IPS DF 6.9 (cell line): ENCODE measurements around the gene UQCC2.

ENCODE experiments used
- DNase-seq: peaks from one replicate; pipeline ENCODE4 v3.0.0-alpha.2; 2013; ENCODE audit warnings: low read depth, low spot score
- H3K27ac ChIP-seq: one replicate; pipeline ENCODE4 v1.5.1; 2013; ENCODE audit warnings: low read length, control low read depth
- H3K27me3 ChIP-seq: 2 replicates; pipeline ENCODE4 v1.6.1; 2013; ENCODE audit warnings: mild to moderate bottlenecking, low read length; ENCODE audit not compliant: control insufficient read depth, insufficient read depth
- H3K36me3 ChIP-seq: 2 replicates; pipeline ENCODE4 v1.6.1; 2013; ENCODE audit warnings: low read length; ENCODE audit not compliant: control insufficient read depth, insufficient read depth
- H3K4me1 ChIP-seq: 2 replicates; pipeline ENCODE4 v1.6.1; 2013; ENCODE audit warnings: low read length; ENCODE audit not compliant: control insufficient read depth, insufficient read depth
- H3K4me3 ChIP-seq: 2 replicates; pipeline ENCODE4 v1.5.1; 2013; ENCODE audit warnings: mild to moderate bottlenecking, low read length
- H3K9me3 ChIP-seq: 2 replicates; pipeline ENCODE4 v1.6.1; 2013; ENCODE audit warnings: low read length, inconsistent platforms; ENCODE audit not compliant: control insufficient read depth, insufficient read depth
- WGBS: extraction: QIAGEN DNeasy Blood & Tissue Kit; methylation state at CpG from one replicate; pipeline ENCODE4 v1.1.7; 2013; ENCODE audit warnings: mixed read lengths, missing lambda C conversion rate; ENCODE audit not compliant: insufficient read length, insufficient coverage; 5-methylcytosine and 5-hydroxymethylcytosine counted together

The UQCC2 gene

GRCh38 chr6:33697845-33698244 is 13.7 kb downstream of the UQCC2 start:
- Histone ChIP-seq H3K27ac (no peak overlapping the region), H3K4me3 (no peak overlapping the region), H3K27me3 (no peaks in the 10 kb centered on the region), H3K4me1 (no peaks in the 10 kb centered on the region; the same call in 1 of the 2 replicates), H3K36me3 (peaks cover 42% of the 10 kb centered on the region), H3K9me3 (no peaks in the 10 kb centered on the region)
- no CpG with 5 or more reads among the region's 10 CpGs for WGBS
- no peak for DNase-seq

DNA sequence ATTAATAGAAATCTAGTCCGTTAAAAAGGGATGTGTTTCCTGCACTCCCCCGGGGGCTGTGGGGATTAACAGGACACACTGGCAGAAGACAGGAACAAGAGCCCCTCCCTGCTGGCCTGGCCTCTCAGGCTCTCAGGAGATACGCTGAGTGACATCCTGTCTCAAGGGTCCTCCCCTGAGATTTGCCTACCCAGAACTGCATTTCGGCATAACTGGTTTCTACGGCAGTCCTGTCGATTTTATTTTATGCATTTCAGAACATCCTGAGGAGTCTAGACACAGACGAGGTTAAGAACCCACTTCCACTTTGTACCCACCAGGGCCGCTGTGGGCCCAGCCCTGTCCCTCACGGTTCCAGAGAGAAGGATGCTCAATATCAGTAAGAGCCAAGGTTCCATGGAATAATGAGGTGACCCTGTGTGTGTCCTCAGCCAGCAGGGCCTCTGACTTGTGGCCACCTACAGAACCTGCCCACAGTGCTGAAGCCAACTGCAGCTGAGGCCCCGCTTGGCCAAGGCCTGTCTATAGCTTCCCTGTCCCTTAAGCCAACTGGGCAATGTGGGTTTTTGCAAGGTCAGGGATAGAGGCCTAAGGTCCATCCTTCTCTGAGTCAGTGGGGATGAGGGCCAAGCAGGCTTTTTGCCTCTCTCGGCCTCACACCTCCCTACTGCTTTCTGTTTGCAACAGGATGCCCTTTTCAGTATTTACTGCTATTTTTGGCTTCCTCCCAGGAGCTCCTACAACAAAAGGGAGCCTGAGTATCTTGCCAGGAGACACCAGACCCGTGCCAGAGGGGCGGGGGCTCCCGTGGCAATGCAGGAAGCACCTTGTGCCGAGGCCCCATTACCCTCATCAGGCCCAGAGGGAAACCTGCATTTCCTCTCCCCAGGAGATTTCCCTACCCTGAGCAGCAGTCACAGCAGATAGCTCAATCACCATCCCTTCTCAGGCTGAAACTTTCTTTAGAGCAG is 14.7 kb downstream of the UQCC2 start:
- Histone ChIP-seq H3K36me3 (peaks cover 45% of the 10 kb centered on the region), H3K4me3 (no peak overlapping the region), H3K27ac (no peak overlapping the region), H3K27me3 (no peaks in the 10 kb centered on the region), H3K4me1 (no peaks in the 10 kb centered on the region; the same call in 1 of the 2 replicates), H3K9me3 (no peaks in the 10 kb centered on the region)
- DNase-seq: no peak
- no CpG with 5 or more reads among the region's 15 CpGs for WGBS

DNA sequence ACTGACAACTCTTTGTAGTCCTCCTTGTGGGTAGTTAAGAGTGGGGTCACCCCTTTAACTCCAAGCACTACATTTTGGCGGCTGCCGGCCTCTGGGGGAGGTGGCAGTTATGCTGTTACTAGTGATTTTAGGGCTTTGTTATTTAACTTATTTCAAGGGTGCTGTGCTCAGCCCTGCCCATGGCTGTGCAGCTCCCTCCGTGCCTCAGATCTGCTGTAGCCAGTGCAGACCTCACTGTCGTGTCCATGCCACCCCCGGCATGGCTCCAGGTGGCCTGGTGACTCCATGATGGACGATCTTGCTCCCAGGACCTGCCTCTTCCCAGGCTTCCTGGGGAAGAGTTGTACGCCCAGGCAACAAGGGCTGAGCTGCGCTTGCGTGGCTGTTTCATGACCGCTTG is 15.4 kb downstream of the UQCC2 start:
- Histone ChIP-seq H3K4me3 (no peak overlapping the region), H3K36me3 (peaks cover 49% of the 10 kb centered on the region), H3K9me3 (no peaks in the 10 kb centered on the region), H3K4me1 (no peaks in the 10 kb centered on the region; the same call in 1 of the 2 replicates), H3K27me3 (no peaks in the 10 kb centered on the region), H3K27ac (no peak overlapping the region)
- no peak for DNase-seq
- WGBS: no CpG with 5 or more reads among the region's 10 CpGs

- Histone ChIP-seq H3K4me3 (no peak overlapping the region), H3K9me3 (no peaks in the 10 kb centered on the region), H3K27me3 (no peaks in the 10 kb centered on the region), H3K36me3 (peaks cover 49% of the 10 kb centered on the region), H3K4me1 (no peaks in the 10 kb centered on the region; the same call in 1 of the 2 replicates), H3K27ac (no peak overlapping the region)
- DNase-seq: no peak
- no CpG with 5 or more reads among the region's 16 CpGs for WGBS
Observed at GRCh38 chr6:33695451-33695887, 16.0 kb downstream of the UQCC2 start.

DNA sequence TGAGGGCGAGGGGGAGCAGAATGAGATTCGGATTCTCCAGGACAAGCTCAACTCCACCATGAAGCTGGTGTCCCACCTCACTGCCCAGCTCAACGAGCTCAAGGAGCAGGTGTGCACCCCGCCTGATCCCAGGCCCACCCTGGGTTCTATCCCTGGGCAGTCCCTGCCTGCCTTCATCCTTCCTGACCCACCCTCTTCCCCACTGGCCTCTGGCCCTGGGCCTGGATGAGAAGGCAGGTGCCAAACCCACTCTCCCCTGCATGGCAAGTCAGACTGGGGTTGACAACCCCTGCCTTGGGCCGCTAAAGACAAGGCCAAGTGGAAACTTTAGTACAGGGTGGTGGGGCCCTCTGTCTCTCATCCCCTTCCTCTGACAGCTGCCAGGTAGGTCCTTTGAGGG is 16.5 kb downstream of the UQCC2 start:
- Histone ChIP-seq H3K27ac (no peak overlapping the region), H3K36me3 (peaks cover 49% of the 10 kb centered on the region), H3K27me3 (no peaks in the 10 kb centered on the region), H3K4me1 (no peaks in the 10 kb centered on the region; the same call in 1 of the 2 replicates), H3K4me3 (no peak overlapping the region), H3K9me3 (no peaks in the 10 kb centered on the region)
- WGBS: no CpG with 5 or more reads among the region's 5 CpGs
- DNase-seq: no peak

GRCh38 chr6:33694401-33694931 is 17.0 kb downstream of the UQCC2 start:
- Histone ChIP-seq H3K4me3 (no peak overlapping the region), H3K27ac (no peak overlapping the region), H3K27me3 (no peaks in the 10 kb centered on the region), H3K4me1 (no peaks in the 10 kb centered on the region; the same call in 1 of the 2 replicates), H3K36me3 (peaks cover 51% of the 10 kb centered on the region), H3K9me3 (no peaks in the 10 kb centered on the region)
- DNase-seq: no peak
- WGBS: no CpG with 5 or more reads among the region's 19 CpGs

- no peak for DNase-seq
- Histone ChIP-seq H3K27me3 (no peaks in the 10 kb centered on the region), H3K36me3 (peaks cover 57% of the 10 kb centered on the region), H3K27ac (no peak overlapping the region), H3K4me1 (no peaks in the 10 kb centered on the region; the same call in 1 of the 2 replicates), H3K9me3 (no peaks in the 10 kb centered on the region), H3K4me3 (no peak overlapping the region)
- WGBS: no CpG with 5 or more reads among the region's 28 CpGs
Observed at GRCh38 chr6:33693186-33694105, 18.1 kb downstream of the UQCC2 start.

GRCh38 chr6:33692760-33693158 is 18.7 kb downstream of the UQCC2 start:
- Histone ChIP-seq H3K27me3 (no peaks in the 10 kb centered on the region), H3K4me3 (no peak overlapping the region), H3K27ac (no peak overlapping the region), H3K4me1 (no peaks in the 10 kb centered on the region; the same call in 1 of the 2 replicates), H3K9me3 (no peaks in the 10 kb centered on the region), H3K36me3 (peaks cover 58% of the 10 kb centered on the region)
- DNase-seq: no peak
- no CpG with 5 or more reads among the region's 10 CpGs for WGBS

DNA sequence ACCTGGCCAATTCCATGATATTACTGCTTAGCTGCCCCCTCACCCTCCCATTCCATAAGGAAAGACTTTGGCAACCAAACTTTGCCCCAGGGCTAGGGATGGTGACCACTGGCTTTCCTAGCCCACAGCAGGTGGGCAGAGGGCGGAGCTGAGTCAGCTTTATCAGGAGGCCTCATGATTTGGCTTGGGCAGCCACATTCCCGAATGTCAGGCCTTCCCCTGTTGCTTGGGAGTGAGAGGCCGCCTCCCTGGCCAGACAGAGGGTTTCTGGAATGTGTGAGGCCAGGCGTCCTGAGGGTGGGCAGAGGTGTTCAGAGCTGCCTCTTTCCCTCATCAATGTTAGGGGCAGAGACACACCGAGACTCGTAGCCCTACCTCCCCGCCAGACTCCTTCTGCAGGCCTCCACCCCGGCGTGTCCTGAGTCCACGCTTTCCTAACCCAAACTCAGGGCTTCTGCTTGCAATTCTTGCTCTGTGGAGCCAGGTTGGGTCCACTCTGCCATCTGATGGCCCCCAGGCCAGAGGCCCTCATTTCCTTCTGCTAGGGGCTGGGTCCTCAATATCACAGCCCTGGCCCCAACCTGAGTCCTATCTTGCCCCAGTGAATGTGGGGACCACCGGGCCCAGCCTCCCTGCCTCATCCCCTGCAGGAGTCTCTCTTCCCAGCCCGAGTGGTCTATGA is 19.3 kb downstream of the UQCC2 start:
- DNase-seq: no peak
- H3K4me3 ChIP-seq: no peak overlapping the region
- H3K9me3 ChIP-seq: no peaks in the 10 kb centered on the region
- H3K36me3 ChIP-seq: peaks cover 59% of the 10 kb centered on the region
- H3K27me3 ChIP-seq: no peaks in the 10 kb centered on the region
- no peak overlapping the region for H3K27ac ChIP-seq
- WGBS: no CpG with 5 or more reads among the region's 12 CpGs
- no peaks in the 10 kb centered on the region; the same call in 1 of the 2 replicates for H3K4me1 ChIP-seq
